ENCODE data around the gene PEX11A. TPM values are rescaled to one million over a fixed set of nuclear protein-coding genes. Genes with fewer than 3 reads are reported as not detected.

Gene PEX11A
- 10 to 100 TPM; 42.3 to 64.2 (median 46.1) TPM for total RNA-seq

- TF ChIP-seq CTCF (IDR thresholded peaks at IDR 0.05) (no peak), POLR2AphosphoS5 (IDR thresholded peaks at IDR 0.05) (peak; percentile 29 to 87 (median 61)), POLR2A (IDR thresholded peaks at IDR 0.05) (peak; percentile 50)
- H3K27me3 ChIP-seq: no peaks in the 10 kb centered on the region
- no peaks in the 10 kb centered on the region for H3K36me3 ChIP-seq
- H3K4me1 ChIP-seq: peaks cover 0 to 8% of the 10 kb centered on the region in 2 donors
- DNase-seq (ENCODE audit: low spot score in 2 of 2): peak; percentile 74 to 81
- peak within 1 kb of the TSS; percentile 69 to 95 (median 89) for H3K4me3 ChIP-seq
- intact Hi-C loops (cut with DNase I; ENCODE audit: low total_unique reads): no loop called here
- H3K27ac ChIP-seq: peak within 1 kb of the TSS; percentile 86 to 88
- no peaks in the 10 kb centered on the region for H3K9me3 ChIP-seq
Observed at GRCh38 chr15:89690276-89691218, at the start of gene PEX11A, which contains the start of gene WDR93. TSS of gene PEX11A (minus strand) at chr15:89690754. CDS start at chr15:89690632, 122 bp downstream. TSS of gene WDR93 (plus strand) at chr15:89690811. CDS start at chr15:89701747, 10,936 bp downstream.

- DNase-seq (ENCODE audit: low spot score in 2 of 2): peak in 1 of 2 donors; percentile 42
- Histone ChIP-seq H3K36me3 (no peaks in the 10 kb centered on the region), H3K27me3 (no peaks in the 10 kb centered on the region), H3K9me3 (no peaks in the 10 kb centered on the region), H3K4me1 (no peaks in the 10 kb centered on the region), H3K27ac (no peak overlapping the region), H3K4me3 (no peak overlapping the region)
- intact Hi-C loops (cut with DNase I; ENCODE audit: low total_unique reads): no loop called here
- peak; percentile 89 to 90 (median 90) for TF ChIP-seq CTCF (IDR thresholded peaks at IDR 0.05)
- TF ChIP-seq POLR2A (IDR thresholded peaks at IDR 0.05): no peak
- TF ChIP-seq POLR2AphosphoS5 (IDR thresholded peaks at IDR 0.05): no peak
Observed at GRCh38 chr15:89740137-89740536, 49.6 kb upstream of the PEX11A start.

GRCh38 chr15:89735773-89736172 lies 45.2 kb upstream of the PEX11A start:
- TF ChIP-seq POLR2A (IDR thresholded peaks at IDR 0.05) (no peak), CTCF (IDR thresholded peaks at IDR 0.05) (no peak), POLR2AphosphoS5 (IDR thresholded peaks at IDR 0.05) (no peak)
- DNase-seq (ENCODE audit: low spot score in 2 of 2): no peak
- intact Hi-C loops (cut with DNase I; ENCODE audit: low total_unique reads): no loop called here

GRCh38 chr15:89732451-89733172 lies 42.1 kb upstream of the PEX11A start:
- DNase-seq (ENCODE audit: low spot score in 2 of 2): no peak
- TF ChIP-seq CTCF (IDR thresholded peaks at IDR 0.05): no peak
- no peak for TF ChIP-seq POLR2AphosphoS5 (IDR thresholded peaks at IDR 0.05)
- TF ChIP-seq POLR2A (IDR thresholded peaks at IDR 0.05): no peak
- no peaks in the 10 kb centered on the region for H3K4me1 ChIP-seq
- no peak overlapping the region for H3K27ac ChIP-seq
- no peak overlapping the region for H3K4me3 ChIP-seq
- H3K9me3 ChIP-seq: no peaks in the 10 kb centered on the region
- H3K36me3 ChIP-seq: no peaks in the 10 kb centered on the region
- intact Hi-C loops (cut with DNase I; ENCODE audit: low total_unique reads): no loop called here
- H3K27me3 ChIP-seq: no peaks in the 10 kb centered on the region

More at GRCh38 chr15:89735773-89736172, 45.2 kb upstream of the PEX11A start:
- Histone ChIP-seq H3K4me3 (no peak overlapping the region), H3K9me3 (no peaks in the 10 kb centered on the region), H3K4me1 (no peaks in the 10 kb centered on the region), H3K36me3 (no peaks in the 10 kb centered on the region), H3K27me3 (no peaks in the 10 kb centered on the region), H3K27ac (no peak overlapping the region)

Measured in breast epithelium (tissue), 4 donors.